Karpas-422 (cell line): Measurements from ENCODE around the gene SLCO1A2. TPM values are rescaled to one million over a fixed set of nuclear protein-coding genes. Genes with fewer than 3 reads are reported as not detected.
A peak's percentile ranks its signal among the peaks of the same experiment; 100 is the strongest.

Experiments
- DNase-seq: peaks from one replicate; pipeline ENCODE4 v3.0.0-alpha.2; 2015
- H2AFZ ChIP-seq: fragments of 200-600 bp; sonication (generic); 2 replicates; pipeline ENCODE4 v1.6.1; 2014; ENCODE audit warnings: antibody characterized with exemption, low read length, mixed read lengths
- H3K27ac ChIP-seq: fragments of 200-600 bp; sonication (generic); 2 replicates; pipeline ENCODE4 v1.5.1; 2014; ENCODE audit warnings: mild to moderate bottlenecking, low read length, moderate library complexity
- H3K27me3 ChIP-seq: fragments of 200-600 bp; sonication (generic); 2 replicates; pipeline ENCODE4 v1.6.1; 2014; ENCODE audit warnings: low read length, mixed read lengths
- H3K36me3 ChIP-seq: fragments of 200-600 bp; sonication (generic); 2 replicates; pipeline ENCODE4 v1.6.1; 2014; ENCODE audit warnings: low read length, mixed read lengths; ENCODE audit not compliant: insufficient read depth
- H3K4me1 ChIP-seq: fragments of 200-600 bp; sonication (generic); 2 replicates; pipeline ENCODE4 v1.6.1; 2014; ENCODE audit warnings: mild to moderate bottlenecking, low read length, mixed read lengths
- H3K4me2 ChIP-seq: fragments of 200-600 bp; sonication (generic); 2 replicates; pipeline ENCODE4 v1.6.1; 2014; ENCODE audit warnings: low read length, low read depth, mild to moderate bottlenecking; ENCODE audit not compliant: poor library complexity, severe bottlenecking
- H3K4me3 ChIP-seq: fragments of 200-600 bp; sonication (generic); 2 replicates; pipeline ENCODE4 v1.5.1; 2014; ENCODE audit warnings: mild to moderate bottlenecking, antibody characterized with exemption, low read length, mixed read lengths
- H3K79me2 ChIP-seq: fragments of 200-600 bp; sonication (generic); 2 replicates; pipeline ENCODE4 v1.6.1; 2014; ENCODE audit warnings: mild to moderate bottlenecking, low read length, mixed read lengths
- H3K9ac ChIP-seq: fragments of 200-600 bp; sonication (generic); 2 replicates; pipeline ENCODE4 v1.6.0; 2014; ENCODE audit warnings: low read length
- H3K9me2 ChIP-seq: fragments of 200-600 bp; sonication (generic), shearing (Covaris generic); replicated peaks from 2 replicates; pipeline ENCODE4 v1.6.0; 2014; ENCODE audit warnings: mild to moderate bottlenecking, low read length, moderate library complexity; ENCODE audit not compliant: insufficient read depth
- H3K9me3 ChIP-seq: fragments of 300-700, 200-600 bp; sonication (generic); 2 replicates; pipeline ENCODE4 v1.6.1; 2014; ENCODE audit warnings: low read length, mixed read lengths
- H4K20me1 ChIP-seq: fragments of 200-600 bp; sonication (generic); 2 replicates; pipeline ENCODE4 v1.6.1; 2014; ENCODE audit warnings: mild to moderate bottlenecking, antibody characterized with exemption, low read length, low read depth; ENCODE audit not compliant: insufficient read depth
- total RNA-seq: library from RNA; depleted of rRNA; stranded (reverse); fragments of >200 nt; shearing (Covaris generic); gene quantifications from 2 replicates; pipeline ENCODE4 v1.2.3, GENCODE V29; 2014; ENCODE audit warnings: low replicate concordance

SLCO1A2 gene
- total RNA-seq, 1 experiment from 2014 or later = not detected

DNA sequence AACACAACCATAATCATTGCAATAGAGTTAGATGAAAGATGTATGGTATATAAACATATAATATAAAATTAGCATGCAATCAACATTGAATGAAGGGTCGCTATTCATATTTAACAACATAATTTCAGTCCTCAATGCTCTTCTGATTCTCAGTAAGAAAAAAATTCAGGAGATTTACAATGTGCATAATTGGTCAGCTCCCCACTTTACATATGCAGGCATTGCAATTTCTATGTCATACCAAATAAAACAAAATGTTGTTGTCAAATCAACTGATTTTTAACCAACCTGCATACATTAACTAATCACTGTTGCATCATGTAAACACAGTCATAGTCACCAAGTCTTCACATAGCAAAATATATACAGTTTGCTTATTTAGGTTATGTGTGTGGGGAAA is 5.2 kb upstream of the SLCO1A2 start:
- H3K4me2 ChIP-seq = no peak overlapping the region
- no peaks in the 10 kb centered on the region for H3K79me2 ChIP-seq
- H3K36me3 ChIP-seq = no peaks in the 10 kb centered on the region
- no peaks in the 10 kb centered on the region for H3K9me2 ChIP-seq
- H3K9ac ChIP-seq = no peak overlapping the region
- no peaks in the 10 kb centered on the region for H3K27me3 ChIP-seq
- no peak overlapping the region for H3K4me3 ChIP-seq
- H3K4me1 ChIP-seq = no peaks in the 10 kb centered on the region
- no peak for DNase-seq
- H2AFZ ChIP-seq = no peak overlapping the region
- H3K27ac ChIP-seq = no peak overlapping the region
- H3K9me3 ChIP-seq = no peaks in the 10 kb centered on the region
- H4K20me1 ChIP-seq = no peaks in the 10 kb centered on the region

DNA sequence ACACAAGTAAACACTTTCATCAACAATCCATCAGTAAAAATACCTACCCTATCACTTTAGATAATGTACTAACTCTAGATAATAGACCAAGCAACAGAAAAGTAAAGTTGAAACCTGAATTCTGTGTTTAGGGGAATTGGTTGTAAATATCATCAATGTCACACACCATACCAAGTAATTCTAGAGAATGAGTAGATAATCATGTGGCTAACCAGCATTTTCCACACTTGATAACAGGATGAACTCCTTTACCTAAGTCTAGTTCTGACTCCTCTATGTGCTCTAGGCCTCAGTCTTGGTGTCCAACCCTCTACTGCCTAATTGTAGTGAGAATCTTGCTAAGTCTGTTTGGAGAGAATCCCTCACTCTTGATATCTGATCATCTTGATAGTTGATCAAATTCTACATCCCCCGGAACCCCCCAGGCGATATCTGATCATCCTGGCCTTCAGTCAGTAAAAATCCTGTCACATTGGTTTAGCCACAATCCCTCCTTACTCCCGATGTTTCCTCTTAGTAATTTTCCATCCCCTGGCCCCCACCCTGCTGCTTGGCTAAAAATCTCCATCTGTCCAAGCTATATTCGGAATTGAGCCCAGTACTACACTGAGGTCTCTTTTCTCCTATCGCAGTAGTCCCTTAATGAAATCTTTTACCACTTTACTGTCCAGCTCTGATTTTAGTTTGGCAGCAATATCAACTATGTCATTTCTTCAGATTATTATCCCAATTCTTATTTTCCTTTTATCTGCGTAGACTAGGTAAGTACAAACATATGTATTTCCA is 3.4 kb upstream of the SLCO1A2 start:
- Histone ChIP-seq H3K4me2 (no peak overlapping the region), H3K9ac (no peak overlapping the region), H3K4me1 (no peaks in the 10 kb centered on the region), H3K36me3 (no peaks in the 10 kb centered on the region), H3K79me2 (no peaks in the 10 kb centered on the region), H4K20me1 (no peaks in the 10 kb centered on the region), H3K9me3 (no peaks in the 10 kb centered on the region), H3K27ac (no peak overlapping the region), H3K27me3 (no peaks in the 10 kb centered on the region), H2AFZ (no peak overlapping the region), H3K9me2 (no peaks in the 10 kb centered on the region), H3K4me3 (no peak overlapping the region)
- DNase-seq = no peak

DNA sequence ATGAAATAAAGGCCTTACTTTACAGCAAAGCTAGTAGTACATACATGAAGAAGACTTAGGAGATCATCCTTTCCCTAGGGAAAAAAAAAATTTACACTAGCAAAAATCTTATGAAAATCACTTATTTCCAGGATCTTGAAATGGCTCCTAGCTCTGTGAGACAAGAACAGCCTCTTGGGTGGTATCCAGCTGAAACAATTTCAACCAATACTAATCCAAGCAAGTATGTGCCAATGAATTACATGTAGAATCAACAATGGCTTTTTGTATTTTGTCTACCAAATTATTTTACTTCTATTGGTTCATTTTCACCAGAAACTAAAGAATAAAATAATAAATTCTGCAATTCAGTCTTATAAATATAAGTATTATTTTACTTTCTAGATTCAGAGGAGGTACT is 2.7 kb upstream of the SLCO1A2 start:
- H3K9me2 ChIP-seq = no peaks in the 10 kb centered on the region
- H3K4me1 ChIP-seq = no peaks in the 10 kb centered on the region
- H3K36me3 ChIP-seq = no peaks in the 10 kb centered on the region
- H3K9me3 ChIP-seq = no peaks in the 10 kb centered on the region
- no peak overlapping the region for H2AFZ ChIP-seq
- H4K20me1 ChIP-seq = no peaks in the 10 kb centered on the region
- H3K4me3 ChIP-seq = no peak overlapping the region
- no peak overlapping the region for H3K4me2 ChIP-seq
- H3K27me3 ChIP-seq = no peaks in the 10 kb centered on the region
- H3K27ac ChIP-seq = no peak overlapping the region
- no peak for DNase-seq
- no peaks in the 10 kb centered on the region for H3K79me2 ChIP-seq
- H3K9ac ChIP-seq = no peak overlapping the region

DNA sequence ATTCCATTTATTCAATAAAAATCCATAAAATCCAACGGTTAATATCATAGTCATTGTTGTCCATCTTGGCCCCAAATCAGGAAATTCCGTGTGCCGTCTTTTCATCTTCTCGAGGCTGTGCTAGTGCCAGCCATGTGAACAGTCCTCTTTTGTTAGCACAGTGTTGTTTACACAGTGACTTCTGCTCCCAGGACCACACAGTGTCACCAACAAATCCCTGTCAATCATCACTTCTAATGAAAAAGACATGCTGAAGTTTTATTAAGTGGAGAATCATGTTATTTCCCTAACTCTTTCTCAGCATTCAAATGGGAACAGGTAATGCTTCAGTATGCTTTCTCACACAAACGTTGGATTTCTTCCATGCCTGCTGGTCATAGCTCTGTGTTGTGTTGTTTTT is 1.9 kb upstream of the SLCO1A2 start:
- Histone ChIP-seq H4K20me1 (no peaks in the 10 kb centered on the region), H3K9ac (no peak overlapping the region), H3K4me1 (no peaks in the 10 kb centered on the region), H3K4me2 (no peak overlapping the region), H3K9me2 (no peaks in the 10 kb centered on the region), H3K9me3 (peaks cover 1% of the 10 kb centered on the region; the same call in 1 of the 2 replicates), H3K79me2 (no peaks in the 10 kb centered on the region), H2AFZ (no peak overlapping the region), H3K27ac (no peak overlapping the region), H3K36me3 (no peaks in the 10 kb centered on the region), H3K4me3 (no peak overlapping the region), H3K27me3 (no peaks in the 10 kb centered on the region)
- DNase-seq = no peak

DNA sequence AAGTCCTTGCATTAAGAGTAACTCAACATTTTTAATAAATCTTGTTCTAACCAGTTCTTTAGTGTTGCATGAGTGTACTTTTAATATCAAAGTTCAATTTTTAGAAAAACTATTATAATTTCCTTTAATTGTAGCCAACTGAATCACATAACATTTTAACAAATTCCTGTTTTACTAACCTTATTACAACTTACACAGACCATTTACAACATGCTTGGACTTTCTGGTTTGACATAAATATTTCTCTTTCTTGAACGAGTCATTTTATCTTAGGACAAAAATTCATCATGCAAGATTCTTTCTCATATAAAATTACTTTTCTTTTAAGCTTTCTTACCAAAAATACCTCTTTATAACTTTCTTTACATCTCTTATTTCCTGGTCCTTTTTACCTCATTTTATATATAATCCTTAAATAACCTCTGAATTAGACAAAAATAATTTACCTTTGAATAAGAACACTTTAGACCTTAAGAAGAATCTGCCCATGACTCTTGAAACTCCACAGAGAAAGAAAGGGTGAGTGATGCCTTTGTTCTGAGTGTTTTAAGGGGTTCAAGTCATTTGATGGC is 3.9 kb downstream of the SLCO1A2 start:
- no peaks in the 10 kb centered on the region; the same call in 1 of the 2 replicates for H3K9me2 ChIP-seq
- no peaks in the 10 kb centered on the region for H3K79me2 ChIP-seq
- DNase-seq = peak; percentile 57
- H4K20me1 ChIP-seq = no peaks in the 10 kb centered on the region
- no peak overlapping the region for H3K9ac ChIP-seq
- H3K4me3 ChIP-seq = no peak overlapping the region
- H3K27ac ChIP-seq = no peak overlapping the region
- no peaks in the 10 kb centered on the region for H3K27me3 ChIP-seq
- H3K9me3 ChIP-seq = peaks cover 14% of the 10 kb centered on the region; the same call in 1 of the 2 replicates
- no peak overlapping the region for H3K4me2 ChIP-seq
- no peaks in the 10 kb centered on the region for H3K4me1 ChIP-seq
- no peaks in the 10 kb centered on the region for H3K36me3 ChIP-seq
- H2AFZ ChIP-seq = no peak overlapping the region

DNA sequence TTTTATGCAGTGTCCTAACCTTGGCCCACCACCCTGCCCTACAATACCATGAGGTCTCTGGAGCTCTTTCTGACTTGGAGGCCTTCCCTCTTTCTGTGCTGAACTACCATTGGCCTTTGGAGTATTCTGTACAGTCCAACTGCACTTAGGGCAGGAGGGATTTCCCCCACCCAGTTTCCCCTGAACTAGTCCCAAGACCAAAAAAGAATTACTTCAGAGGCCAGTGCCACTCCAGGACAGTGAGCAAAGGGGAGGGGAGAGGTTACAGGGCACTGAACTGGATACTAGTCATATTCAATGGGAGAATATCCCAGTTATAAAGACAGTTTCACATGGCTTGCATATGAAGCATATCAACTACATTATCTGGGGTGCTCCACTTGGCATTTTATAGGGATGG is 6.1 kb downstream of the SLCO1A2 start:
- H3K27ac ChIP-seq = no peak overlapping the region
- DNase-seq = no peak
- H3K4me2 ChIP-seq = no peak overlapping the region
- H3K79me2 ChIP-seq = no peaks in the 10 kb centered on the region
- peaks cover 14% of the 10 kb centered on the region; the same call in 1 of the 2 replicates for H3K9me3 ChIP-seq
- no peaks in the 10 kb centered on the region for H4K20me1 ChIP-seq
- H3K9ac ChIP-seq = no peak overlapping the region
- H3K4me3 ChIP-seq = no peak overlapping the region
- H3K27me3 ChIP-seq = no peaks in the 10 kb centered on the region
- no peaks in the 10 kb centered on the region for H3K36me3 ChIP-seq
- no peaks in the 10 kb centered on the region; the same call in 1 of the 2 replicates for H3K9me2 ChIP-seq
- no peak overlapping the region for H2AFZ ChIP-seq
- H3K4me1 ChIP-seq = no peaks in the 10 kb centered on the region

DNA sequence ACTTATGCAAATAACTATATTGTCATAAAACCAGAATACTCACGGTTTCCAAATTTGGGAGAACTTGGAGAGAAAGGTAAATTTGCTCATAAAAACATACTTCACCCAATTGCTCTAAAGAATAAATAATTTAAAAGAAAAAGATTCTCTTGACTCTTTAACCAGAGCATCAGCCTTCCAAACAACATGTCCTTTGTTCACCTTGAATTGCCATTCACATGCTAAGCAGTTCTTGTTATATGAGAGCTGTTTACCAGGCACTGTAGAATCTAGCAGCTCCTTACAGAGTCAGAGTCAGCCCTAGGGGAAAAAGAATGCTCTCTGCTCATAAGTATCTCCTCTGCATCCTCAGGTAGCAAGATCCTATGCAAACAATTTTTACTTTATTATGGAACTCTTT is 10.2 kb downstream of the SLCO1A2 start:
- Histone ChIP-seq H2AFZ (no peak overlapping the region), H3K79me2 (no peaks in the 10 kb centered on the region), H3K4me1 (no peaks in the 10 kb centered on the region), H3K36me3 (no peaks in the 10 kb centered on the region), H4K20me1 (no peaks in the 10 kb centered on the region), H3K9ac (no peak overlapping the region), H3K27me3 (no peaks in the 10 kb centered on the region), H3K27ac (no peak overlapping the region), H3K4me2 (no peak overlapping the region), H3K9me2 (no peaks in the 10 kb centered on the region; the same call in 1 of the 2 replicates), H3K9me3 (no peaks in the 10 kb centered on the region), H3K4me3 (no peak overlapping the region)
- DNase-seq = no peak

DNA sequence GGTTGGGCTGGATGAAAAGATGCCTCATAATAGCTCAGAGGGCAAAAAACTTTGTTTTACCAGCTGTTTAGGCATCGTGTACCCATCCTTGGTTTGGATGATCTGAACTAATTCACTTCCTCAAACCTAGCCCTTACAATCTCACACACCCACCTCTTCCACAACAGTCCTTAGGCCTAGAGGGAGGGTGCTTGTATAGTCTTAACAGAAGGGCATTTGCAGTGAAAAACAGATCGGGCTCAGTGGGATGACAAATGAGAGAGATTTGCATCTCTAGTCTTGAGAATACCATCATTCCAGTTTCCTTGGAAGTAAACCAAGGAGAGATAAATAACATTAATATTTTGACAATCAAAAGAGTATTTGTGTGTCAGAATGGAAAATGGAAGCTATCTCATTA is 11.0 kb downstream of the SLCO1A2 start:
- Histone ChIP-seq H3K9ac (no peak overlapping the region), H3K79me2 (no peaks in the 10 kb centered on the region), H3K9me3 (no peaks in the 10 kb centered on the region), H3K9me2 (no peaks in the 10 kb centered on the region; the same call in 1 of the 2 replicates), H4K20me1 (no peaks in the 10 kb centered on the region), H3K36me3 (no peaks in the 10 kb centered on the region), H3K4me1 (no peaks in the 10 kb centered on the region), H3K27me3 (no peaks in the 10 kb centered on the region), H3K4me2 (no peak overlapping the region), H3K4me3 (no peak overlapping the region), H2AFZ (no peak overlapping the region), H3K27ac (no peak overlapping the region)
- DNase-seq = no peak
